ENCODE measurements around the gene CLCN4. TPM values are rescaled to one million over a fixed set of nuclear protein-coding genes. Genes with fewer than 3 reads are reported as not detected.

Gene CLCN4
- under 0.01 and 0.53 TPM in 2 replicates for total RNA-seq

GRCh38 chrX:10156199-10157031 is at the start of gene CLCN4:
Gene CLCN4 (plus strand): TSS chrX:10156975. CDS start chrX:10185033, 28,058 bp downstream.

Other genes with a start within 250 kb of the CLCN4 start
- gene CLDN34, start 189.6 kb upstream of the CLCN4 start, total RNA-seq, result 2.7 TPM in 1 of 2 replicates, not detected in the other

Measured in myometrial cell (primary cell).